Omental fat pad (tissue), 4 donors: ENCODE results near the gene POU6F2. TPM values are rescaled to one million over a fixed set of nuclear protein-coding genes. Genes with fewer than 3 reads are reported as not detected.

Experiments used
- ATAC-seq: fragments of 150-250 bp; one replicate; pipeline ENCODE4 v1.9.1; 2016; ENCODE audit warnings: mild to moderate bottlenecking, moderate library complexity; ENCODE audit not compliant: low FRiP score
- DNase-seq: peaks from one replicate; pipeline ENCODE4 v3.0.0-alpha.2; 2019; ENCODE audit warnings: low spot score
- total RNA-seq, 4 donors: library from RNA; depleted of rRNA; stranded (reverse); fragments of >200 nt; gene quantifications; one replicate each; pipeline ENCODE4 v1.1.0, GENCODE V29; 2016
- TF ChIP-seq, protein P1 (sequence below), 3 donors: fragments of 450-650 bp; IDR thresholded peaks; one replicate each; pipeline ENCODE4 v1.5.1; 2016 to 2017; ENCODE audit warnings: antibody characterized with exemption in 3 of 3, mild to moderate bottlenecking in 3 of 3, moderate library complexity in 2 of 3

Gene POU6F2
- total RNA-seq, 4 donors from 2014 or later, result 0.12 to 0.56 (median 0.37) TPM; not detected in 1

DNA sequence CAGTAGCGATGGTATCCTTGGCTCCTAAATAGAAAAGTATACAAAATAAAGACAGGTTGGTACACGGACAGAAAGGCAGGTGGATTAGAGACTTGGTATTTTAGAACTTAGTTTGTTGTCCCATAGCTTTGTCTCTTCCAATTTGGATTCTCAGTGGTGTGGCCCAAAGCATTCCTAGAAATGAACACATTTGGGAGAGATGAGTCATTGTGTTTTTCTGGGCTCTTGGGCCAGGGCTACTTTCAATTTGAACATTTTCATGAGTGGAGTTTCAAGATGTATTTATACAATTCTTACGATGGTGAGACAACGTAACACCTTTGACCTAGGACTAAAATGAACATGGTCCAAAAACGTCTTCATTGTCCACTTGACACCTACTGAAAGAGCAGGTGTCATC is 363.4 kb downstream of the POU6F2 start:
- DNase-seq (no peak), ATAC-seq (no peak)
- TF ChIP-seq, protein P1, sequence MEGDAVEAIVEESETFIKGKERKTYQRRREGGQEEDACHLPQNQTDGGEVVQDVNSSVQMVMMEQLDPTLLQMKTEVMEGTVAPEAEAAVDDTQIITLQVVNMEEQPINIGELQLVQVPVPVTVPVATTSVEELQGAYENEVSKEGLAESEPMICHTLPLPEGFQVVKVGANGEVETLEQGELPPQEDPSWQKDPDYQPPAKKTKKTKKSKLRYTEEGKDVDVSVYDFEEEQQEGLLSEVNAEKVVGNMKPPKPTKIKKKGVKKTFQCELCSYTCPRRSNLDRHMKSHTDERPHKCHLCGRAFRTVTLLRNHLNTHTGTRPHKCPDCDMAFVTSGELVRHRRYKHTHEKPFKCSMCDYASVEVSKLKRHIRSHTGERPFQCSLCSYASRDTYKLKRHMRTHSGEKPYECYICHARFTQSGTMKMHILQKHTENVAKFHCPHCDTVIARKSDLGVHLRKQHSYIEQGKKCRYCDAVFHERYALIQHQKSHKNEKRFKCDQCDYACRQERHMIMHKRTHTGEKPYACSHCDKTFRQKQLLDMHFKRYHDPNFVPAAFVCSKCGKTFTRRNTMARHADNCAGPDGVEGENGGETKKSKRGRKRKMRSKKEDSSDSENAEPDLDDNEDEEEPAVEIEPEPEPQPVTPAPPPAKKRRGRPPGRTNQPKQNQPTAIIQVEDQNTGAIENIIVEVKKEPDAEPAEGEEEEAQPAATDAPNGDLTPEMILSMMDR (IDR thresholded peaks at IDR 0.05), result no peak

DNA sequence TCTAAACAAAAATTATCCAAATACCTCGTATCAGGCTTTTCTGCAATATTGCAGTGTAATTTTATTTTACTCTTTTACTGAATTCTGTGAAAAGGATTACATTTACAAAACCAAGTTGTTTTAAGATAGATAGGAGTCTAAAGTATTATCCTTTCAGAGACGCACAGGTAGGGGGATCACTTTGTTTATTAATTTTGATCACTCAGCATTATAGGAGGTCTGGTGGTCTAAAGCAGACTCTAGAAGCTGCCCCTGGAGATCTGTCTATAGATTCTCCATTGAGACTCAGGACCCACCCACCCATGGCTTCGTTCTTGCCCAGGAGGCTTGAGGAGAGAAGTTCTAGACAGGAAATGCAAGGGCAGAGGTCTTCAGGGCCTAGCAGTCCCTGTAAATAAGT is 365.1 kb downstream of the POU6F2 start:
- ATAC-seq (no peak), DNase-seq (no peak)
- TF ChIP-seq, protein P1 (IDR thresholded peaks at IDR 0.05), result no peak

DNA sequence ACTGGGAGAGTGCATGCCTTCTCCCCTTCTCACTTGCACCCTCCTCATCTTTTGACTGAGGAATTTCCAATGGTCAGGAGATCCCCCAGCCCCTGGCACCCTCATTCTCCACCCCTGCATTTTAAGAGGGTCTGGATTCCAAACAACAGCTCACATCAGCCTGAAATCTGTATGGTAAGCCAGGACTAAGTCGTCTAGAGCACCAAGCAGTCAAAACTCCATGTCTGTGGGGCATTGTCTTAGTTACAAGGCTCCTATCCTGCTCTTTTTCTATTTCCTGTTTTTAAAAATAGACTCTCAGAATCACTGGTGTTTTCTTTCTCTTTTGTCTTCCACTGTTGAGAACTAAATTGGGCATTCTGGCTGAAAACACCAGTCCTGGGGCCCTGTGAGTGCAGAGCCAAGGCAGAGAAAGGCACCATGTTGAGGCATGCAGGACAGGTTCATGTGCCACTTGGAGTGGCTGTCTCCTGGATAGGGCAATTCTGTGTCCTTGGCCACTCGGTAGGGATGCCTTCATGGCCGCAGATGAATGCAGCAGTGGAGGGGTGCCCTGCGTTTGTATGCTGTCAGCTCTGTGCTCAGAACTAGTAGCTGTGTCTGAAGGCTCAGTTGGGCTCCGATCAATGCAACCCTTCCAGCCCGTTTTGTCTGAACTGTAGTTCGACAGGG is 371.9 kb downstream of the POU6F2 start:
- no peak for DNase-seq
- TF ChIP-seq, protein P1 (IDR thresholded peaks at IDR 0.05), result no peak
- no peak for ATAC-seq

DNA sequence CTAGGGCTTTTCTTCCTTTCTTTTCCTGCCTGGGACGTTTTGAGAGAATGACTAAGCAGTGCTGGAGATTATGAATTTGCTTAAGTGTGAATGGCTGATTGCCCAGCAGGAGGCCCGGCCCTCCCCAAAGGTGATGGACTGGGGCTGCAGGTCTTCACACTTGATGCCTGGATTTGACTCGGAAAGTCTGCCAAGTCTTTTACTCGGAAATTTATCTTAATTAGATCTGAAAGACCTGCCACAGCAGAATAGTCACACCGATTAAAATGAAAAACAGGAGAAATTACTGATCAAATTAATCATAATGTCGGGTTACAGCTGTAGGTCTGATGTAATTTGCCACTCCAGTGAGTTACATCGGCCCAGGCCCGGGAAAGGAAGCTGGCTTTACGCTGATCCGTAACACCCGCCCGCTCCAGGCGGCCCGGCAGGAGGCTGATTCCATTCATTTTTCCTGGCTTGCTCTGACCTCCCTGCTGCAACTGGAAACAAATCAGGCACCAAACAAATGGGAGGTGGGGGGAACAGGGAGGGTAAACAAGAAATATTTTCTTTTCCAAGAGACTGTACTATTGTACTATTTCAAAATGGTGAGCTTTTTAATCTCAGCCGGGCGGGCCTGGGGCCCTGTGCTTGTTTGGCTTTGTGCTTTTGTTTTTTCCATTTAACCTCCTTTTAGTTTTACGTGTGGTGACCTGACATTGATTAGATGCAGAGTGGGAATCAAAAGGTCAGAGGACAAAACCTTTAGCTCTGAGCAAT is 376.1 kb downstream of the POU6F2 start:
- peak; percentile 93 for ATAC-seq
- TF ChIP-seq, protein P1 (IDR thresholded peaks at IDR 0.05), result no peak
- no peak for DNase-seq

DNA sequence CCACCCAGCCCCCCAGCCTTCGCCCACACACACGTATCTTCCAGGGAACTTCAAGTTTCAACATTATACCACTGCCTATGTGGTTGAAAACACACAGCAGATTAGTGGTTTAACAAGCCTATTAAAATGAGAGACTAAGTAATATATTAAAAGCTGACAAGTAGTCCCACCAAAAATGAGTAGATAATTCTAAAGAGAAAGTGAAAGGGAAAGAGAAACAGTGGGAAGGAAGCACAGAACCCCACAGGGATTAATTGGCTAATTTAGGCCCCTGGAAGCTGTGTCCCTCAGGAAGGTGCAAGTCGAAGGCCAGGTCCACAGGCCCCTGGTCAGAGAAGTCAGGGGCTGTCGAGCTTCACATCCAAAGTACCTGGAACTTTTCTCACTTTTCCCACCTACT is 378.0 kb downstream of the POU6F2 start:
- no peak for DNase-seq
- no peak for ATAC-seq
- TF ChIP-seq, protein P1 (IDR thresholded peaks at IDR 0.05), result no peak

DNA sequence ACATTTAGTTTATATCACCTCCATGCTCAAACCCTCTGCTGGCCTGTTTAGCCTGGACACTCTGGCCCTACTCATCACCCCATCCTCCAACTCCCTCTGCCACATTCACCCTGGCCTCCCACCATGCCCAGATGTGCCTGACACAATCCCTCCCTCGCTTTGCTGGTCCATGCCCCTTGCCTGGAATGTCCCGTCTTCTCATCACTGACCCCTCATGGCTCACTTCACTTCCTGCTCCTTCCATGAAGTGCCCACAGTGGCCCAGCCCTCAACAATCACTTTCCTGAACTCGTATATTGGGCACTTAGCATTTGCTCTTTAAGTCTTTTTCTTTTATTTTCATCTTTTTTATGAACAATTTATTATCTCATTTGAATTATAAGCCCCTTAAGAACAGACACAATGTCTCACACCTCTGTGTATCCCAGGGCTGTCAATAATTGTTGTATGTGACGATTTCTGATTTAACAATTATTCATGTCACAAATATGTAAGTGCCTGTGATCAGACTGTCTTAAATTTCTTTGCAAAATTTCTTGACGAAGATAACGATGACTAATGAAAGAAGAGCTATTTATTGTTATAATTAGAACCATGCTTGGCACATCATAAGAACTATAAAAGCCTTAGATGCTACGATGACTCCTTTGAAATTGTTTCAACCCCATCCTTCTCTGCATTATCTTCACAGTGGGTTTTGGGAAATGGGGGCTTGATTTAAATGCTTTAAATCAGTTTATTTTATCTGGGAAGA is 378.6 kb downstream of the POU6F2 start:
- ATAC-seq, result no peak
- TF ChIP-seq, protein P1 (IDR thresholded peaks at IDR 0.05), result no peak
- DNase-seq, result no peak
